HG02588 (cell line): ENCODE data around the gene SHC2.

Experiments
- ATAC-seq: cut with Tn5 transposase; IDR thresholded peaks from one replicate; pipeline ENCODE4 v1.9.1; 2021; ENCODE audit warnings: mild to moderate bottlenecking, moderate library complexity; ENCODE audit not compliant: unreplicated experiment

SHC2 gene, protein sequence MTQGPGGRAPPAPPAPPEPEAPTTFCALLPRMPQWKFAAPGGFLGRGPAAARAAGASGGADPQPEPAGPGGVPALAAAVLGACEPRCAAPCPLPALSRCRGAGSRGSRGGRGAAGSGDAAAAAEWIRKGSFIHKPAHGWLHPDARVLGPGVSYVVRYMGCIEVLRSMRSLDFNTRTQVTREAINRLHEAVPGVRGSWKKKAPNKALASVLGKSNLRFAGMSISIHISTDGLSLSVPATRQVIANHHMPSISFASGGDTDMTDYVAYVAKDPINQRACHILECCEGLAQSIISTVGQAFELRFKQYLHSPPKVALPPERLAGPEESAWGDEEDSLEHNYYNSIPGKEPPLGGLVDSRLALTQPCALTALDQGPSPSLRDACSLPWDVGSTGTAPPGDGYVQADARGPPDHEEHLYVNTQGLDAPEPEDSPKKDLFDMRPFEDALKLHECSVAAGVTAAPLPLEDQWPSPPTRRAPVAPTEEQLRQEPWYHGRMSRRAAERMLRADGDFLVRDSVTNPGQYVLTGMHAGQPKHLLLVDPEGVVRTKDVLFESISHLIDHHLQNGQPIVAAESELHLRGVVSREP

DNA sequence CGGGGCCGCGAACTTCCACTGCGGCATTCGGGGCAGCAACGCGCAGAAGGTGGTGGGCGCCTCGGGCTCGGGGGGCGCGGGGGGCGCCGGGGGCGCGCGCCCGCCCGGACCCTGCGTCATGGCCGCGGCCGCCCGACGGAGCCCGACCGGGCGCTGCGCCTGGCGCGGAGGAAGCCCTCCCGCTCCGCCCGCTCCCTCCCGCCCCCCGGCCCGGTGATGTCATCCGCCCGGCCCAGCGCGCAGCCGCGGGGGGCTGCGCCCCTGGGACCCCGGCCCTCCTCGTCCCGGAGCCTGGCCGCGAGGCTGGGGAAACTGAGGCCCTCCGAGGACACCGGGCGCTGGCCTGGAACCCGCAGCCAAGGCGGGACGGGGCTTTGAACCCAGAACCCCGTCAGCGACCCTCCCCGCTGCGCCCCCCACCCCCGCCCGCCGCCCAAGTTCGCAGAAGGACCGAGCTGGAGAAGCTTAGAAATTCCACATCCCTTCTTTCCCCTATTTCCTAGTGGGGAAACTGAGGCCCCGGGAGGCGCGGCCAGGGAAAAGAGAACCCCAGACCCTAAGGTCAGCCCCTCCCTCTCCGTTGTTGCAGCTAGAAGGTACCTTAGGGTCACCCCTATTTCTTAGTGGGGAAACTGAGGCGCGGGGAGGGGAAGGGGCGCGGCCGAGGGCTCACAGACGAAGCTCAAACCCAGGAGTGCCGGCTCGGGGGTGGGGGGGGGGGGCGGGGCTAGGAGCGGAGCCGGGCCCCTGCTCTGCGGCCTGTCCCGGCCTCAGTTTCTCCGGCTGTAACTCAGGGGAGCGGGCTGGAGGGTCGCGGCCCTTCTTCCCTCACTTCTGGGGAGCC is at the start of gene SHC2:
SHC2 (minus strand) TSS at position 157 of the 844 bp plus-strand sequence; CDS start at position 120, 37 bp downstream.
- ATAC-seq, result no peak

DNA sequence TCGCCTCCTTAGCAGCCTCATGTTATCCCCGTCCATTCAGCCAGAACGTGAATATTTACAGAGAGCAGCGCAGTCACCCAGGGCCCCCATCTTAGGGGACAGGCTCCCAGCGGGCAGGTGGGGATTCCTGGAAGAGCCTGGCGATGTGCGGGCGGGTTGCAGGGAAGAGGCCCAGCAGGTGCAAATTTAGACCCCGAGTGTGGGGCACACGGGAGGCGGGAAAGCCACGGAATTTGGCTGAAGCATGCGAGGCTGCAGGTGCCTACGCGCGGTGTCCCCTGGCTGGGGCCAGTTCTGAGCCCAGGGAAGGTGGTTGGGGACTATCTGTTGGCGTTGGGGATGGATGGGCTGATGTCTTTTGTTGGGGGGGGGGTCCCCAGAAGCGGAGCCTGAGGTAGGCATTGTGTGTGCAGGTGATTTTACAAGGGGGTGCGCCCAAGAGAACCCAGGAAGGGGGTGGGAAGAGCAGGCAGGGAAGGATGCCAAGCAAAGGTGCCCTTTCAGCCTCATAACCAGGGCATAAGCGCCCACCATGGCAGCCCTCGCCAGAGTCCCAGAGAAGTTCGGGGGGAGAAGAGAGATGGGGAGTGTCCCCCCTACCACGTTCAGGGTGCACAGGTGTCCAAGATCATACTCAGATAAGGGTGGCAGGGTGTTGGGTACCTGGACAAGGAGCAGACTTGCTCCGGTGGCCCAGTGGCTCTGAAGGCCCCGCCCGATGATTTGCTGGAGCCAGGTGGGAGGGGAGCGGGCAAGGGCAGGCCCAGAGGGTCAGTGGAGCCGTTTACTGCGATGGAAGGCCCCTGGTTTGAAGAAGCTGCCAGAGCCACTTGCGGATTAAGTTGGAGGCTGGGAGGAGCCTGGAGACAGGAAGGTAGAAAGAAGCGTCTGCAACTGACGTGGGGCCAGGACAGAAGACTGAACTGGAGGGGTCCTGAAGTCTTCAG is 47.6 kb upstream of the SHC2 start:
- ATAC-seq, result no peak

DNA sequence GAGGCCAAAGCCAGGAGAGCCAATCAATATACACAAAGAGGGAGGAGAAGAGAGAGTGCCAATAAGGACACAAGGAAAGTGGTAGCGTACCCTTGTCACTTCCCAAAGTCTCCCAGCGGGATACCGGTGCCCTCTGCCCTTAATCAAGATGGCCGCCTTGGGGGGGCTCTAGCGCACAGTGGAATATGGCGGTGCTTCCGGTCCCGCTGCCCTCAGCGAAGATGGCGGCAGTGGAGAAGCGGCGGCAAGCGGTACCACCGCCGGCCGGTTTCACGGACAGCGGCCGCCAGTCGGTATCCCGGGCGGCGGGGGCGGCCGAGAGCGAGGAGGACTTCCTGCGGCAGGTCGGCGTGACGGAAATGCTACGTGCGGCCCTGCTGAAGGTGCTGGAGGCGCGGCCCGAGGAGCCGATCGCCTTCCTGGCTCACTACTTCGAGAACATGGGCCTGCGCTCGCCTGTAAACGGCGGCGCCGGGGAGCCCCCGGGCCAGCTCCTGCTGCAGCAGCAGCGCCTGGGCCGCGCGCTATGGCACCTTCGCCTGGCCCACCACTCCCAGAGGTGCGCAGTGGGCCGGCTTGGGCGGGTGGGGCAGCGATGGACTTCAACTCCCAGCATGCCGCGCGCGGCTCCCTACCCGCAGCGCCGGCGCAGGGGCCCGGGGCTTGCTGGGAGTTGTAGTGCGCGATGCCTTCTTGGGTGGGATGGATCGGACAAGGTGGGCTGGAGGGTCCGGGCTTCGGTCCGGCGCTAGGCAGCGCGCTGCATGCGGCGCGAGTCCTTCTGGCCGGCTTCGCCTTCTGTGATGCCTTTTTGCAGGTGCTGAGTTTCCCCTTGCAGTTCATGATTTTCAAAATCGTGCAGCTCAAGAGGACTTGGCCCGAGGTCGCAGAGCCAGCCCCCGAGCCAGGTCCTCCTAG is 46.7 kb upstream of the SHC2 start, which contains the start of gene TPGS1:
TPGS1 (plus strand) TSS at position 212 of the 918 bp plus-strand sequence; CDS start at position 222, 10 bp downstream.
- peak; percentile 47 for ATAC-seq

DNA sequence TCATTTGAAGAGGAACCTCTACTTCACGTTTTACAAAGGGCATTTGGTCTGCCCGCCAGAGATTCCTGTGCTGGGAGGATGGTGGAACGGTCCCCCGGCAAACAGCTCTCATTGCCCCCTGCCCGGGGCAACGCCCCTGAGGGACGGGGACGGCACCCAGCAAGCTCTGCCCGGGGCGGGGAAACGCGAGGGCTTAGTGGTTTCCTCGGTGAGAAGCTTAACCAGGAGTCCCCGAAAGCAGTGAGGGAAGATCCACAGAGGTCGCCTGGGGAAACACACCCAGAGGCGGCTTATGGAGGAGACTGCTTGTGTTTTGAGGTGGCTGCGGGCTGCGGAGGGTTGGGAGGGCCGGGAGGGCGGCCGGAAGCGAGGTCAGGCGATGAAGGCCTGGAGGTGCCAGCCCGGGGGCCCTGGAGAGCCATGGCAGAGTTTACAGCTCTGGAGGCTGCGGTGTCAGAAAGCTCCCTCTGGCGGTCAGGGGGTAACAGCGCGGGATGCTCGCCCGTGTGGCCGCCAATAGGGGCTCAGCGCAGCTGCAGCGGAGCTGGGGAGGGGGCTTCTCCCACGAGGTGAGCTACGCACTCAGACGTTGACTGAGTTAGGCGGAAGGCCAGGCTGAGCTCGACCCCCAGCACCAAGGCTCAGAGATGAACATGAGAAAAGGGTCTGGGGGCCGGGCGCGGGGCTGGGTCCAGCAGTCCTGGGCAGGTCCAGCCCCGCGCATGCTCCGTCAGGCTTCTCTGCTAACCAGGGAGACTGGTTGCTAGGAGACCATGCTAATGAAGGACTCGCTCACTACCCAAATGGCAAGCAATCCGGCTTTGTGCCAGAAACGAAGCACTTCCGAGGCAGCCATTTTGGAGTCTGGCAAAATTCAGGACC is 45.8 kb upstream of the SHC2 start:
- ATAC-seq, result peak; percentile 60

DNA sequence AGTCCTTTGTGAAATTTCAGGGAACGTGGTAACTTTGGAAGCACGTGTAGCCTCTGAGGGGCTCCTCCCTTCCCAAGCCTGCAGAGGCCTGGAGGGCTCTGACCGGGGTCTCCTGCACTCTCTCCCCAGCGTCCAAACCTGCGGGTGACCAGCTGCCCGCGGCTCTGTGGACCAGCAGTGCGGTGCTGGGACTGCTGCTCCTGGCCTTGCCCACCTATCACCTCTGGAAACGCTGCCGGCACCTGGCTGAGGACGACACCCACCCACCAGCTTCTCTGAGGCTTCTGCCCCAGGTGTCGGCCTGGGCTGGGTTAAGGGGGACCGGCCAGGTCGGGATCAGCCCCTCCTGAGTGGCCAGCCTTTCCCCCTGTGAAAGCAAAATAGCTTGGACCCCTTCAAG is 43.8 kb upstream of the SHC2 start:
- ATAC-seq, result no peak

DNA sequence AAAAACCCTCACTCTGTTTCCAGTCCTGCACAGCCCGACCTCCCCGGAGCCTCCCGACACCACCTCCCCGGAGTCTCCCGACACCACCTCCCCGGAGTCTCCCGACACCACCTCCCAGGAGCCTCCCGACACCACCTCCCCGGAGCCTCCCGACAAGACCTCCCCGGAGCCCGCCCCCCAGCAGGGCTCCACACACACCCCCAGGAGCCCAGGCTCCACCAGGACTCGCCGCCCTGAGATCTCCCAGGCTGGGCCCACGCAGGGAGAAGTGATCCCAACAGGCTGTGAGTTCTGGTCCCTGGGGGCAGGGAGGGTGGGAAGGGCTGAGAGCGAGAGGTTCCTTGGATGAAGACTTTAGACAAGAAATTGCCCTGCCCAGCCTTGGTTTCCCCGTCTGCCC is 40.8 kb upstream of the SHC2 start:
- no peak for ATAC-seq

DNA sequence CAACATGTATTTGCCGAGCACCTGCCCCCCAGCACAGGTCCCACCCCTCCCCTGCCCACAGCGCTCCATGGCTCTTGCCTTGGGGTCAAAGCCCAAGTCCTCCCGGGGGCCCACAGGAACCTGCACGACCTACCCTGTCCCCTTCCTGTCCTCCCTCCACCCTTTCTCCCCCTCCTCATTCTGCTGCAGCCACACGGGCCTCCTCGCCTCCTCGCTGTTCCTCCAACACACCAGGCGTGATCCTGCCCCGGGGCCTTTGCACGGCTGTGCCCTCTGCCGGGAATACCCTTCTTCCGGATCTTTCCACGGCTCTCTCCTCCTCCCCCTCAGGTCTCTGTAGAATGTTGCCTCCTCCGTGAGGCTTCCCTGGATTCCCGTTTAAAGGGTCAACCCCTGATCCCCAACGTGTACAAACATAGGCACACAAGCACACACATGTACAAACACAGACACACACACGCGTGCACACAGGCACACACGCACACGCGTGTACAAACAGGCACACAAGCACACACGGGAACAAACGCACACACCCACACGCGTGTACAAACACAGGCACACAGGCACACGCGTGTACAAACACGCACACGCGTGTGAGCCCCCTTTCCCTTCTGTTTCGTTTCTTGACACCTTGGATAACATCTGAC is 38.3 kb upstream of the SHC2 start:
- ATAC-seq, result no peak

DNA sequence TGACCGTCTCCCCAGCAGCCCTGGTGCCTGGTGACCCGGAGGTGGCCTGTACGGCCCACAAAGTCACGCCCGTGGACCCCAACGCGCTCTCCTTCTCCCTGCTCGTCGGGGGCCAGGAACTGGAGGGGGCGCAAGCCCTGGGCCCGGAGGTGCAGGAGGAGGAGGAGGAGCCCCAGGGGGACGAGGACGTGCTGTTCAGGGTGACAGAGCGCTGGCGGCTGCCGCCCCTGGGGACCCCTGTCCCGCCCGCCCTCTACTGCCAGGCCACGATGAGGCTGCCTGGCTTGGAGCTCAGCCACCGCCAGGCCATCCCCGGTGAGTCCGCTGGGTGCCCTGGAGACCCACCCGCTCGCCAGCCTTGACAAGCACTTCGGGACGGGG is 37.7 kb upstream of the SHC2 start:
- no peak for ATAC-seq

DNA sequence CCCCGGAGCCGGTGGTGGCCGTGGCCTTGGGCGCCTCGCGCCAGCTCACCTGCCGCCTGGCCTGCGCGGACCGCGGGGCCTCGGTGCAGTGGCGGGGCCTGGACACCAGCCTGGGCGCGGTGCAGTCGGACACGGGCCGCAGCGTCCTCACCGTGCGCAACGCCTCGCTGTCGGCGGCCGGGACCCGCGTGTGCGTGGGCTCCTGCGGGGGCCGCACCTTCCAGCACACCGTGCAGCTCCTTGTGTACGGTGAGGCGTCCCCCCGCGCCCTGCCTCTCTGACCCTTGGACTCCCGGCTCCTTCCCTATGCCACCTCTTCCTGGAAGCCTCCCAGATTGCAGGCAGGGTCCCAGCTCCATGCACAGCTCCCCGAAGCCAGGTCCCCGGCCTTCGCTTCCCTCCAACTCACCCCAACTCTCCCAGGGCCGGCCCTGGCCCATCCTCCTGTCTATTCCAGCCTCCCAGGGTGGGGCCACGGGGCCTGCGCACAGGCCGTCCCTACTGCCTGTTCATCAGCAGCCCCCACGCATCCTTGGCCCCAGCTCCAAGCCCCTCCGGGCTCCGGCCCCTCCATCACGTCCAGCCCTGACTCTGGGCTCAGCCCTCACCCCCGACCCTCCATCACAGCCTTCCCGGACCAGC is 37.2 kb upstream of the SHC2 start:
- ATAC-seq, result no peak

DNA sequence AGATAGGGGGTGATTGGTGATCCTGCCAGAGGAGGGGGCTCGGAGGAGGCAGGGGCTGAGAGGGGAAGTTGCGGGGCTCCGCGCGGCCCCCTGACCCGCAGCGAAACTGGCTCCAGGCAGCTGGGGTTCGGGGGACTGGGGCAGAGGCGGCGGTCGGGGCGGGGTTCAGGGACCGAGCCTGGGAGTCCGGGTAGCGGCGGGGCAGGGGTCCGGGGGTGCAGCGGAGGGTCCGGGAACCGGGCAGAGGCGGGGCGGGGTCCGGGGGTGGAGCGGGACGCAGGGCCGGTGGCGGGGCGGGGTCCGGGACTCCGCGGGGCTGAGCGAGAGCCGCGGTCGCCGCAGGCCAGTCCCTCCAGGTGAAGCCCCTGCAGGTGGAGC is 36.6 kb upstream of the SHC2 start:
- no peak for ATAC-seq

DNA sequence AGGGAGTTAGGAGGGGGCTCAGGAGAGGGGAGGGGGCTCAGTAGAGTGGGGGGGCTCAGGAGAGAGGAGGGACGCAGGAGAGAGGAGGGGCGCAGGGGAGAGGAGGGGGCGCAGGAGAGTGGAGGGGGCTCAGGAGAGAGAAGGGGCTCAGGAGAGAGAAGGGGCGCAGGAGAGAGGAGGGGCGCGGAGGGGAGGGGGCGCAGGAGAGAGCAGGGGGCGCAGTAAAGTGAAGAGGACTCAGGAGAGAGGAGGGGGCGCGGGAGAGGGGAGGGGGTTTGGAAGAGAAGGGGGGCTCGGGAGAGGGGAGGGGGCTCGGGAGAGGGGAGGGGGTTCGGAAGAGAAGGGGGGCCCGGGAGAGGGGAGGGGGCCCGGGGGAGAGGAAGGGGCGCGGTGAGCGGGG is 36.2 kb upstream of the SHC2 start:
- no peak for ATAC-seq

DNA sequence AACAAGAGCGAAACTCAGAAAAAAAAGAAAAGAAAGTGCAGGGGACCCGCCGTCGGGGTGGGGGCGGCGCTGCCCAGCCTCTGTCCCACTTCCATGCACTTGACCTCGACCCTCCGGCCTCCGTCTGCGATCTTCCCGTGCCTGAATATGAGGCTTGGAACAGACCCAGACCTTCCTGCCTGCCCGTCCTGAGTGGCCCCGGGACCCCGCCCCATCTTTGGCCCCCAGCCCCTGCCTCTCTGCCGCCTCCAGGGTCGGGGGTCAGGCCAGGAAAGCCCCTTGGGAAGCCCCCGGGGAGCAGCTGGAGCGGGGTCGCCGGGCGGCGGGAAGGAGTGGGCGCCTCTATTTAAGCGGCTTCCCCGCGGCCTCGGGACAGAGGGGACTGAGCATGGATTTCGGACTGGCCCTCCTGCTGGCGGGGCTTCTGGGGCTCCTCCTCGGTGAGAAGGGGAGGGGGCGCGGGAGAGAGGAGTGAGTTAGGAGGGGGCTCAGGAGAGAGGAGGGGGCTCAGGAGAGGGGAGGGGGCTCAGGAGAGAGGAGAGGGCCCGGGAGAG is 35.4 kb upstream of the SHC2 start, which contains the start of gene MADCAM1:
MADCAM1 (plus strand) TSS at position 375 of the 554 bp plus-strand sequence; CDS start at position 389, 14 bp downstream.
- ATAC-seq, result no peak

DNA sequence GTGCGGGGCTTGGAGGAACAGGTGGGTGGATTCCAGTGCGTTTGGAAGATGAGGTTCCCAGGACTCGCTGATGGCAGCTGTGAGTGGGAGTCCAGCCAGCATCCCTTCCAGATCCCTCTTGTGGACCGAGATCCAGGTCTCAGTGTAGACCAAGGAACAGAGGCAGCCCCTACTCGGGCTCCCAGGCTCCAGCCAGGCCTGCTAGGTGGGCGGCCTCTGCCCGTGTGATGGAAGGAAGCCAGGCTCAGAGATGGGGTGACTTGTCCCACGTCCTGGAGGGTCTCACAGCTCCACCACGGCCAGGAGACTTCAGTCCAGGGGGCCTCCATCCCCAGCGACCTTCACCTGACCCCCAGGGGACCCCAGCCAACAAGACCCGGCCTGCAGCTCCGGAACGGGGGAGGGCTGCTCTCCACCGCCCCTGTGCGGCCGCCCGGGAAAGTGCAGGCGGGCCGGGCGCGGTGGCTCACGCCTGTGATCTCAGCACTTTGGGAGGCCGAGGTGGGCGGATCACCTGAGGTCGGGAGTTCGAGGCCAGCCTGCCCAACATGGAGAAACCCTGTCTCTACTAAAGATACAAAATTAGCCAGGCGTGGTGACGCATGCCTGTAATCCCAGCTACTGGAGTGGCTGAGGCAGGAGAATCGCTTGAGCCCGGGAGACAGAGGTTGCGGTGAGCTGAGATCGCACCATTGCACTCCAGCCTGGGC is 34.7 kb upstream of the SHC2 start:
- no peak for ATAC-seq

DNA sequence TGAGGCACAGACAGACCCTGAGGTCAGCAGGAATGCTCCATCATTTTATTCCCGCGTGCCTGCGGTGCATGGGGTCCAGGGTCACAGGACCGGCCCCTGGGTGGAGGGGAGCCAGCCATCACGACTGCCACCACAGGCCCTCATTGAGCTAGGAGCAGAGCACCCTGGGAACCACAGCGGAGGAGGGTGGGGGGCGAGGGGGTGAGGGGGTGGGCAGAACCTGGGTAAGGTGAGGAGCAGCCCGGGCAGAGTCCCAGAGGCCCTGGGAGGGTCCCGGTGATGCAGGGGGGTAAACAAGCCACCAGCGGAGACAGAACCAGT is 34.2 kb upstream of the SHC2 start:
- no peak for ATAC-seq

DNA sequence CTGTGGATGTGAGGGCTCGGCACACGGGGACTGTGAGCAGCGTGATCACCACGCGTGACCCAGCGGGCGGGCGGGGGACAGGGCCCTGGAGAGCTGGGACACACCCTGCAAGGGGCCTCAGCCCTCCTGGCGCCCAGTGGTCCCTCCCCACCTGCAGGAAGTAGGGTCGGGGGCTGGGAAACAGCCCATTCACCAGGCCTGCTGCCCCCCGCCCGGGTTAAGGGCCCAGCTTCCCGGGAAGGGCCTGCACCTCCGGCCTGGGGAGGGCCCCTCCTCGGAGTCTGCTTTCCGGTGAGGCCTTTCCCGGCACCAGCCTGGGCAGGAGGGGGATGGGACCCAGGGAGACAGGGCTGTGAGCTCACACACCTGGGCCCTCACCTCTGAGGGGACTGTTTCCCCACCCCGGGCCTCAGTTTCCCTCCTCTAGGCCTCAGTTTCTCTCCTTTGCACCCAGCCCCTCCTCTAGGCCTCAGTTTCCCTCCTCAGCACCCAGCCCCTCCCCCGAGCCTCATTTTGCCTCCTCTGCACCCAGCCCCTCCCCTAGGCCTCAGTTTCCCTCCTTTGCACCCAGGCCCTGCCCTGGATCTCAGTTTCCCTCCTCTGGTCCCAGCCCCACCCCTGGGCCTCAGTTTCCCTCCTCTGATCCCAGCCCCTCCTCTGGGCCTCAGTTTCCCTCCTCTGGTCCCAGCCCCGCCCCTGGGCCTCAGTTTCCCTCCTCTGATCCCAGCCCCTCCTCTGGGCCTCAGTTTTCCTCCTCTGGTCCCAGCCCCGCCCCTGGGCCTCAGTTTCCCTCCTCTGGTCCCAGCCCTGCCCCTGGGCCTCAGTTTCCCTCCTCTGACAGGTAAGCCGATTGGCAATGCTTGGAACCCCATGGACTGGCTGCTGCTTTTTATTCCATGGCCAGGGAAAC is 33.6 kb upstream of the SHC2 start:
- ATAC-seq, result no peak
